Loucy (cell line): ENCODE results near the gene SCYGR5.

Experiments used
- CTCF ChIP-seq: fragments of 200-600 bp; sonication (generic); conservative IDR thresholded peaks from 2 replicates; pipeline ENCODE4 v1.5.1; 2014; ENCODE audit warnings: mild to moderate bottlenecking, antibody characterized with exemption, low read length
- EZH2phosphoT487 ChIP-seq: fragments of 200-600 bp; IDR thresholded peaks from 2 replicates; pipeline ENCODE4 v1.6.1; 2018; ENCODE audit warnings: antibody characterized with exemption, mild to moderate bottlenecking, moderate library complexity, borderline replicate concordance

- TF ChIP-seq CTCF (no peak), EZH2phosphoT487 (no peak)
These were observed 44.4 kb downstream of the SCYGR5 start for GRCh38 chr2:227710986-227711385.
